Endothelial cell (in vitro differentiated cells): Measurements from ENCODE around the gene CIB4. TPM values are rescaled to one million over a fixed set of nuclear protein-coding genes. Genes with fewer than 3 reads are reported as not detected.
"Not testable (repeated sequence)": the region's sequence is repeated elsewhere in the genome, so short reads cannot be mapped to it uniquely, and the experiment has no call there.

Source experiments
- DNase-seq: peaks from one replicate; pipeline ENCODE4 v3.0.0; 2021; ENCODE audit warnings: low spot score
- H3K27ac Mint-ChIP-seq: one replicate; pipeline ENCODE4 v1.8.0; 2021; ENCODE audit warnings: mixed read lengths, inconsistent platforms; ENCODE audit not compliant: unreplicated experiment
- H3K27me3 Mint-ChIP-seq: one replicate; pipeline ENCODE4 v1.8.0; 2021; ENCODE audit warnings: mild to moderate bottlenecking, moderate library complexity, mixed read lengths, inconsistent platforms; ENCODE audit not compliant: unreplicated experiment
- H3K36me3 Mint-ChIP-seq: one replicate; pipeline ENCODE4 v1.8.0; 2021; ENCODE audit warnings: mild to moderate bottlenecking, low read depth, mixed read lengths, inconsistent platforms; ENCODE audit not compliant: unreplicated experiment
- H3K4me1 Mint-ChIP-seq: one replicate; pipeline ENCODE4 v1.8.0; 2021; ENCODE audit warnings: mild to moderate bottlenecking, mixed read lengths, inconsistent platforms; ENCODE audit not compliant: unreplicated experiment
- H3K4me3 Mint-ChIP-seq: one replicate; pipeline ENCODE4 v1.8.0; 2021; ENCODE audit warnings: mild to moderate bottlenecking, mixed read lengths, inconsistent platforms; ENCODE audit not compliant: unreplicated experiment
- H3K9me3 Mint-ChIP-seq: one replicate; pipeline ENCODE4 v1.8.0; 2021; ENCODE audit warnings: mixed read lengths, inconsistent platforms; ENCODE audit not compliant: unreplicated experiment
- total RNA-seq: library from RNA; stranded (reverse); fragmentation: NEBNext Ultra II Directional; extraction: Animal tissue kit (Norgen Biotek cat#: 25700); gene quantifications from one replicate; pipeline ENCODE4 v1.2.1, GENCODE V29; 2021; ENCODE audit not compliant: unreplicated experiment
- TF ChIP-seq, protein P1 (sequence below): fragments of 200-600 bp; sonication (generic); IDR thresholded peaks from one replicate; pipeline ENCODE4 v1.5.0; 2021; ENCODE audit warnings: antibody characterized with exemption; ENCODE audit not compliant: unreplicated experiment

The CIB4 gene
- total RNA-seq, 1 donor from 2014 or later: not detected

DNA sequence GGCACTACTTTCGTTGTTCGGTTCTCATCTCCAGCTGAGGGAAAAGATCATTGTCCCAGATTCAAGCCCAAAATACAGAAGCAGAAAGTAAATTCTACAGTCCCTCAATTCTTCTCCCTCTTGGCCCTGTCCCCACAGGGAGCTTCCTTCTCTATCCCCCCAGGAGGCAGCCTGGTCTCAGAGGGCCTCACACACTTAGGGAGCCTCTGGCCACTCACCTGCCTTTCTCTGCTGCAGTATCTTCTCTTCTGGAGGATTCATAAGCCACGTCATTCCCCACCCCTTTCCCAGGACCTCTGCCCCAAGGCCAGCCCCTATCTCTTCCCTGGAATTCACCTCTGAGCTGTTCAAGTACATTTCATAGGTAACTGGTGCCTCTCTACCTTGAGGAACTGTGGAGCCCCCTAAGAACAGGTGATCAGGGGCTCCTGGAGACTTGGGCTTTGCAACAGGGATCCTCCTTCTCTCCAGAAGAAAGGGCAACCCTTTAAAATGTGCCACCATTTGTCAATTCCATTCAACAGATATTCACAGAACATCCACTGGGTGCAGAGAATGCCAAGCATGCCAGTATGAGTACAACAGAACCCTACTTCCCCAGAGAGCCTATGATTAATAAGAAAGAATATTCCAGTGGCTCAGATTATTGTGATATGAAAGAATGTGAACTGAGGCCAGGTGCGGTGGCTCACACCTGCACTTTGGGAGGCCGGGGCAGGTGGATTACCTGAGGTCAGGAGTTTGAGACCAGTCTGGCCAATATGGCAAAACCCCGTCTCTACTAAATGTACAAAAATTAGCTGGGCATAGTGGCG, 72.9 kb downstream of the CIB4 start:
- TF ChIP-seq, protein P1, sequence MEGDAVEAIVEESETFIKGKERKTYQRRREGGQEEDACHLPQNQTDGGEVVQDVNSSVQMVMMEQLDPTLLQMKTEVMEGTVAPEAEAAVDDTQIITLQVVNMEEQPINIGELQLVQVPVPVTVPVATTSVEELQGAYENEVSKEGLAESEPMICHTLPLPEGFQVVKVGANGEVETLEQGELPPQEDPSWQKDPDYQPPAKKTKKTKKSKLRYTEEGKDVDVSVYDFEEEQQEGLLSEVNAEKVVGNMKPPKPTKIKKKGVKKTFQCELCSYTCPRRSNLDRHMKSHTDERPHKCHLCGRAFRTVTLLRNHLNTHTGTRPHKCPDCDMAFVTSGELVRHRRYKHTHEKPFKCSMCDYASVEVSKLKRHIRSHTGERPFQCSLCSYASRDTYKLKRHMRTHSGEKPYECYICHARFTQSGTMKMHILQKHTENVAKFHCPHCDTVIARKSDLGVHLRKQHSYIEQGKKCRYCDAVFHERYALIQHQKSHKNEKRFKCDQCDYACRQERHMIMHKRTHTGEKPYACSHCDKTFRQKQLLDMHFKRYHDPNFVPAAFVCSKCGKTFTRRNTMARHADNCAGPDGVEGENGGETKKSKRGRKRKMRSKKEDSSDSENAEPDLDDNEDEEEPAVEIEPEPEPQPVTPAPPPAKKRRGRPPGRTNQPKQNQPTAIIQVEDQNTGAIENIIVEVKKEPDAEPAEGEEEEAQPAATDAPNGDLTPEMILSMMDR: no peak
- peaks cover under 1% of the 10 kb centered on the region for H3K4me1 Mint-ChIP-seq
- no peak for DNase-seq
- H3K27me3 Mint-ChIP-seq: peaks cover 8% of the 10 kb centered on the region
- H3K27ac Mint-ChIP-seq: no peak overlapping the region
- H3K4me3 Mint-ChIP-seq: no peak overlapping the region
- no peaks in the 10 kb centered on the region for H3K9me3 Mint-ChIP-seq
- H3K36me3 Mint-ChIP-seq: no peaks in the 10 kb centered on the region

DNA sequence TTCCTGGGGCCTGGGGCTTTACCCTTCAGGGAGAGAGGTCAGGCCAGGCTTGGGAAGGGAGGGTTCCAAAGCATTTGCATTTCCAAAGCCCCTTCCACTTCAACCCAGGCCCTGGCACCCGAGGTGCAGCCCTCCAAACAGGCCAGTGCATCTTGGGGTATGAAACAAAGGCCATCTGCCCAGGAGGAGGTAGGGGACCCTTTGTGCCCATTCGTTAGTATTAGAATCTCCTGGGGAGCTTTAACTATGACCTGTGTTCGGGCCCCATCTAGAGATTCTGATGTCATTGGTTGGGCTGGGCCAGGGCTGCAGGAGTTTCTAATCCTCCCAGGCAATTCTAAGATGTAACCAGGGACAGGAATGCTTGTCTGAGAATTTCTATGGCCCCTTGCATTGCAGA, 73.6 kb downstream of the CIB4 start:
- no peaks in the 10 kb centered on the region for H3K9me3 Mint-ChIP-seq
- H3K27me3 Mint-ChIP-seq: peaks cover 10% of the 10 kb centered on the region
- no peak overlapping the region for H3K4me3 Mint-ChIP-seq
- no peak overlapping the region for H3K27ac Mint-ChIP-seq
- TF ChIP-seq, protein P1: no peak
- DNase-seq: no peak
- no peaks in the 10 kb centered on the region for H3K4me1 Mint-ChIP-seq
- H3K36me3 Mint-ChIP-seq: no peaks in the 10 kb centered on the region

DNA sequence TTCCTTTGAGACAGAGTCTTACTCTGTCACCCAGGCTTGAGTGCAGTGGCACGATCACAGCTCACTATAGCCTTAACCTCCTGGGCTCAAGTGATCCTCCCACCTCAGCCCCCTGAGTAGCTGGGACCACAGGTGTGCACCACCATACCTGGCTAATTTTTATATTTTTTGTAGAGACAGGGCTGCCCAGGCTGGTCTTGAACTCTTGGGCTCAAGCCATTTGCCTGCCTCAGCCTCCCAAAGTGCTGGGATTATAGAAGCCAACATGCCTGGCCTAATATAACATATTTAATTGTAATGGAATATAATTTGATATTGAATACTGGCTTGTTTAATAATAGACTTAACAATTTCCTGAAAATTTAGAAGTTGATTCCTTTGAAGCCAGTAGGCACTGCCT, 74.4 kb downstream of the CIB4 start:
- not testable (repeated sequence) for H3K27me3 Mint-ChIP-seq, H3K27ac Mint-ChIP-seq, H3K4me1 Mint-ChIP-seq, H3K4me3 Mint-ChIP-seq, H3K9me3 Mint-ChIP-seq, H3K36me3 Mint-ChIP-seq, DNase-seq

DNA sequence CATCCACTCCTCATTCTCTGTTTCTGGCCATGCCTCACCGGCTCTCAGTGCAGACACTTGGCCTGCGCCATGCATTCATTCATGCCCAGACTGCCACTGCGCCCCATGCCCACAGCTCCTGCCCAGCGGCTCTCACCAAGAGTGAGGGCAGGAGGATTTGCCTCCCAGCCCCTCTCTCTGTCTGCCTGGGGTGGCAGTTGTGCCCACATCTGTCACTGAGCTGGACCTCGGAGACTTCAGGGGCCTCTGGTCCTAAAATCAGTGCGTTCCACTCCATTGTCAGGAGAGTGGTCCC, 75.1 kb downstream of the CIB4 start:
- Mint-ChIP-seq H3K27ac (no peak overlapping the region), H3K4me3 (no peak overlapping the region), H3K27me3 (peaks cover 10% of the 10 kb centered on the region), H3K9me3 (no peaks in the 10 kb centered on the region), H3K36me3 (no peaks in the 10 kb centered on the region), H3K4me1 (no peaks in the 10 kb centered on the region)
- TF ChIP-seq, protein P1: no peak
- DNase-seq: no peak

GRCh38 chr2:26564121-26564644, 77.0 kb downstream of the CIB4 start:
- H3K27ac Mint-ChIP-seq: no peak overlapping the region
- H3K9me3 Mint-ChIP-seq: no peaks in the 10 kb centered on the region
- no peak overlapping the region for H3K4me3 Mint-ChIP-seq
- H3K4me1 Mint-ChIP-seq: no peaks in the 10 kb centered on the region
- DNase-seq: no peak
- H3K27me3 Mint-ChIP-seq: peaks cover 8% of the 10 kb centered on the region
- TF ChIP-seq, protein P1: no peak
- H3K36me3 Mint-ChIP-seq: peaks cover 5% of the 10 kb centered on the region
